Lower leg skin (tissue), 4 donors: ENCODE data around the gene PDK1. TPM values are rescaled to one million over a fixed set of nuclear protein-coding genes. Genes with fewer than 3 reads are reported as not detected.

ENCODE experiments used
- DNase-seq, 2 donors: peaks; one replicate each; pipeline ENCODE4 v3.0.0-alpha.2; 2019; ENCODE audit warnings: low spot score in 2 of 2
- H3K4me3 ChIP-seq: fragments of 200-600 bp; sonication (generic); 2 replicates; pipeline ENCODE4 v1.5.1; 2017; ENCODE audit warnings: mild to moderate bottlenecking, low read depth; ENCODE audit not compliant: poor library complexity, severe bottlenecking
- POLR2A ChIP-seq, 2 donors: fragments of 450-650 bp; IDR thresholded peaks; one replicate each; pipeline ENCODE4 v1.6.1; 2016 to 2017; ENCODE audit warnings: antibody characterized with exemption in 2 of 2, mild to moderate bottlenecking in 1 of 2, moderate library complexity in 1 of 2
- WGBS, 2 donors: methylation state at CpG; one replicate each; pipeline ENCODE4 v1.1.5; 2018; 5-methylcytosine and 5-hydroxymethylcytosine counted together
- intact Hi-C: fragments of 100-400 bp; cut with DNase I; formaldehyde crosslinking; loops from one replicate; pipeline ENCODE4 v1.15.0; 2023; ENCODE audit warnings: low total_unique reads
- total RNA-seq, 4 donors: library from RNA; depleted of rRNA; stranded (reverse); fragments of >200 nt; gene quantifications; one replicate each; pipeline ENCODE4 v1.1.0, GENCODE V29; 2016
- TF ChIP-seq, protein P1 (sequence below), 3 donors: fragments of 450-650 bp; IDR thresholded peaks; one replicate each; pipeline ENCODE4 v1.5.1; 2016; ENCODE audit warnings: antibody characterized with exemption in 3 of 3, mild to moderate bottlenecking in 3 of 3, moderate library complexity in 2 of 3

The PDK1 gene
- total RNA-seq, 4 donors from 2014 or later, result 34.8 to 117 (median 54.8) TPM

DNA sequence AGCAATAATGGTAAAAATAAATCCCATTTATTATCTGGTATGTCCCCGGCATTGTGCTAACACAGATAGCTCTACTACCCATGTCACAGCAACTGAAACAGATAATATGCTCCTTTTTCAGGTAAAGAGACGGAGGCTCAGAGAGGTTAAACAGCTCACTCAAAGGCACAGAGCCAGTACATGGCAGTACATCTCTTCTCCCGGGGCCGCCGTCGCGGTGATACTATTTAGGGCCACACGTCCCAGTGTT, 693 bp upstream of the PDK1 start:
- 9 to 10% methylated on average over 8 of the region's 8 CpGs for WGBS, 2 donors
- peak overlapping the region; percentile 61 for H3K4me3 ChIP-seq
- DNase-seq, result no peak
- no peak for TF ChIP-seq POLR2A (IDR thresholded peaks at IDR 0.05)
- TF ChIP-seq, protein P1, sequence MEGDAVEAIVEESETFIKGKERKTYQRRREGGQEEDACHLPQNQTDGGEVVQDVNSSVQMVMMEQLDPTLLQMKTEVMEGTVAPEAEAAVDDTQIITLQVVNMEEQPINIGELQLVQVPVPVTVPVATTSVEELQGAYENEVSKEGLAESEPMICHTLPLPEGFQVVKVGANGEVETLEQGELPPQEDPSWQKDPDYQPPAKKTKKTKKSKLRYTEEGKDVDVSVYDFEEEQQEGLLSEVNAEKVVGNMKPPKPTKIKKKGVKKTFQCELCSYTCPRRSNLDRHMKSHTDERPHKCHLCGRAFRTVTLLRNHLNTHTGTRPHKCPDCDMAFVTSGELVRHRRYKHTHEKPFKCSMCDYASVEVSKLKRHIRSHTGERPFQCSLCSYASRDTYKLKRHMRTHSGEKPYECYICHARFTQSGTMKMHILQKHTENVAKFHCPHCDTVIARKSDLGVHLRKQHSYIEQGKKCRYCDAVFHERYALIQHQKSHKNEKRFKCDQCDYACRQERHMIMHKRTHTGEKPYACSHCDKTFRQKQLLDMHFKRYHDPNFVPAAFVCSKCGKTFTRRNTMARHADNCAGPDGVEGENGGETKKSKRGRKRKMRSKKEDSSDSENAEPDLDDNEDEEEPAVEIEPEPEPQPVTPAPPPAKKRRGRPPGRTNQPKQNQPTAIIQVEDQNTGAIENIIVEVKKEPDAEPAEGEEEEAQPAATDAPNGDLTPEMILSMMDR (IDR thresholded peaks at IDR 0.05), result no peak
- intact Hi-C loops, result no loop called here

DNA sequence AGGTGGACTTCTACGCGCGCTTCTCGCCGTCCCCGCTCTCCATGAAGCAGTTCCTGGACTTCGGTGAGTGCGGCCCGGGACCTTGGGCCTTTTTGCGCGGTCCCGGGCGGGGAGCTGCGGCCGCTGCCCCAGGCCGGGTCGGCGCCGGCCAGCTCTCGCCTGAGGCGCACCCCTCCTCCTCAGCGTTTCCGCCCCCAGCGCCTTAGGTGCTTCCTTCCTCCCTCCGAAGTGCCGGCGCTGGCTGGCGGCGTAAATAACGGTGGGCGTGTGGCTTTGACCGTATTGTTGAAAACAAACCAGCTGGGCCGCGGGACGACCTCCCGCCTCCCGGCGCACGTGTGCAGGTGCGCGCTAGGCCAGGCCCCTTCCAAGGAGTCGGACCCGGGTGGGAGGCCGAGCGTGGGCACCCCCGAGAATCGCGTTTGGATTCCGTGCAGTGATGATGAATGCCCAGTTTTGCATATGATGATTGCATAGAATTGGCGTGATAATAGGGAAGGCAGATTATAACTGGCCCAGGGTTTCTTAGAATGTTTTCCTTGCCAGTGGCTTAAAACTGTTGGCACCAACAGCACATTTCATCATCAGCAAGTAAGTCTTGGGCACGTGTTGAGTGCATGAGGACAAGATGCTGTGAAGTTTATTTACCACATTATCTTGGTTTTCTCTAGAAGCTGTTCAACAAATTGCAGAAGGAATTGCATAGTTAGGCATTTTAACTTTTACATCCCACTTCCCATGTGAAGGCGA, 569 bp downstream of the PDK1 start:
- H3K4me3 ChIP-seq, result peak overlapping the region; percentile 82
- 1 to 2% methylated on average over 46 to 49 of the region's 52 CpGs for WGBS, 2 donors
- TF ChIP-seq, protein P1 (IDR thresholded peaks at IDR 0.05), result no peak
- TF ChIP-seq POLR2A (IDR thresholded peaks at IDR 0.05), result no peak
- intact Hi-C loops, result no loop called here
- peak; percentile 53 to 92 for DNase-seq

DNA sequence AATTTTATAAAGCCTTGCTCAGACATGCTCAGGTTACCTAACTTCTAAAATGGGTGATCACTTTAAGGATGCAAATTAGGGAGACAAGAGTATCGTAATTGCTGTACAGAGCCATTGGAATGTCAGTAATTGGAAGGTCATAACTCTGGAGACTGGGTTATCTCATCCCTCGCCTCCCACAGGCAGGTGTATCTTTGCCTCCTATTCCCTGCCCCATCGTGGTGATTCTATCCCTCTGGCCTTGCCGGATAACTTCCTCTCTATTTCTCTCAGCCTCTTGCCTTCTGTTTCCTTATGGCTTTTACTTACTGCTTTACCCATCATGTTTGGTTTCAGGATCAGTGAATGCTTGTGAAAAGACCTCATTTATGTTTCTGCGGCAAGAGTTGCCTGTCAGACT, 2.5 kb downstream of the PDK1 start:
- no peak for DNase-seq
- 50 to 53% methylated on average over 5 of the region's 5 CpGs for WGBS, 2 donors
- no peak for TF ChIP-seq POLR2A (IDR thresholded peaks at IDR 0.05)
- TF ChIP-seq, protein P1 (IDR thresholded peaks at IDR 0.05), result no peak
- intact Hi-C loops, result no loop called here
- H3K4me3 ChIP-seq, result no peak overlapping the region

DNA sequence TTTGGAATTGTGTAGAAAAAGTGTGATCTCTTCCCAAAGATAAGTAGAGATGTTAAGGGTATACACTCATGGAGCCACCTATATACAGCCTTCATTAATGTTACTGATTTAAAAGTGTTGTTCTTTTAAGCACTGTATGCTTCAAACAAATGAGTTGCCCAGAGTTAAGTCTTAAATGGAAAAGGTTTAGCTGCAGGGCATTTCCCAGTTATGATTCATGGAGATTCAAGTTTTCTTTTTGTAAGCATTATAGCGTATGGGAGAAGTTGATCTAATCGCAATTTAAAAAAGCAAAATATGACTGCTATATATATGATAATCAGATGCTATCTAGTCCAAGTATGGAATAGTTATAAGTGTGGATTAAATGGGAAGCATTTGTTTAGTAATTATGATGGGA, 4.8 kb downstream of the PDK1 start:
- WGBS, 2 donors, result 64 to 77% methylated on average over 2 of the region's 2 CpGs
- no peak for DNase-seq
- intact Hi-C loops, result no loop called here
- no peak for TF ChIP-seq POLR2A (IDR thresholded peaks at IDR 0.05)
- TF ChIP-seq, protein P1 (IDR thresholded peaks at IDR 0.05), result no peak
- no peak overlapping the region for H3K4me3 ChIP-seq

DNA sequence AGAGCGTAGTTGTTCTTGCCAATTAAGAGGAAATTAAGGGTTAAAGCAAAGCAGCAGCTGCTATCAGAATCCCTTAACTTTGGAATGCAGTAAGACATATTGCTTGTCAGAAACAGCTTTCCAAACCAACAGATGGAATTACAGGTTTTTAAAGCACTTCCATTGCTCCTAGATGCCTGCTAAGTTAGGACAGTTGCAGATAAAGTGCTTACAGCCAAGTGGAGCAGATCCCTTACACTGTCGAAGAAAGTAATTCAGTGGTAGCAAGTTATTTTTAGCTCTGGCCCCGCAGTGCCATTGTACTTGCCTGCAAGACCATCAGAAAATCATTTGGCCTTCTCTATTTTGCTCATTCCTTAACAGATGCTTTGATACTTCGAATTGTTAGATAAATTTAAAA, 5.4 kb downstream of the PDK1 start:
- DNase-seq, result no peak
- WGBS, 2 donors, result 49 to 50% methylated on average over 4 of the region's 4 CpGs
- intact Hi-C loops, result no loop called here
- TF ChIP-seq, protein P1 (IDR thresholded peaks at IDR 0.05), result no peak
- no peak overlapping the region for H3K4me3 ChIP-seq

DNA sequence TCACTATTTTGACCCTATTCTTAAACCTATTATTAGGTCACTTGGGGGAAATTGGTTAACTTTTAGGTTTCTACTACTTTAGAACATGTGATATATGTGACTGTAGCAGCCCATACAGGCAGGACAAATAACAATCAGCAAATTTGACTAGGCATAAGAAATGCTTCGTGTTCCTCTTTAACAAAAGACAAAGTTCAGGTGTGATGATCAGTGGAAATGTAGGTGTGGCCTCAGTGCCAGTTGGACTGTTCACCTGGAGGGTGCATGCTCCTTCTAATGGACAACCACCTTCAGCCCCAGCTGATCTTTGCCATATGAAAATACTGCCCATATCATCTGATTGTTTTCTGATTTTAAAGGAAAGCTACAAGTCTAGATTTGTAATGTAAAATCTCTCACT, 6.4 kb downstream of the PDK1 start:
- DNase-seq, result no peak
- 56 to 93% methylated on average over 1 of the region's 1 CpG for WGBS, 2 donors
- no peak overlapping the region for H3K4me3 ChIP-seq
- intact Hi-C loops, result no loop called here
- TF ChIP-seq, protein P1 (IDR thresholded peaks at IDR 0.05), result no peak
- no peak for TF ChIP-seq POLR2A (IDR thresholded peaks at IDR 0.05)
